ENCODE measurements around the gene SLC35F3. TPM values are rescaled to one million over a fixed set of nuclear protein-coding genes. Genes with fewer than 3 reads are reported as not detected.

SLC35F3 gene
- total and polyA plus RNA-seq, 9 donors, result 0.21 to 0.64 (median 0.31) TPM

DNA sequence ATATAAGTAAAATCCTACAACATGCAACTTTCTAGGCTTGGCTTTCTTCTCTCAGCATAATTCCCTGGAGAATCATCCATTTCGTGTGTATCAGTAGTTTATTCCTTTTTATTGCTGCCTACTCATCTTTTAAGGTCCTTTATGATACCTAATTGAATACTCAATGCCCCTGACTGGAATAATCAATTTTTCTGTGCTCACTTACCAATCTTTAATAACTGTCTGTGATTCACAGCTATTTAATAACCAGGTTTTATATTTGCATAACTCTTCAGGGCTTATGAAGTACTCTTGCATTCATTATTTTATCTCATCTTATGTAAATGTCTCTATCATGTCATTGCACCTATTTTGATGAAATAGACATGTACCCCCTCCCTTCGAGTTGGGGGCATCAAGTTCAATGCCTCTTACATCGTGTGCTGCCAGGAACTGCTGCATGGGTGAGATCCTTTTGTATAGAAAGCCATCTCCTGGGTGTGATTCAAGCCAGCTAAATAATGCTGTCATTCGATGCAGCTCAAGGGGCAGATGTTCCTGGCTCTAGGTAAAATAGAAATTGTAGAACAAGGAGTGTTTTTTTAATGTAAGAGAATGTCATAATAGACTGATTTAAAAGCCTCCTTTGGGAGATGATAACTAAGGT lies 222.7 kb downstream of the SLC35F3 start:
- no peak for DNase-seq
- Histone ChIP-seq H3K9me3 (replicated peaks; ENCODE audit: control insufficient read depth, low read depth, low read length) (peaks cover 3% of the 10 kb centered on the region), H3K4me3 (ENCODE audit: low read length) (no peak overlapping the region), H3K4me1 (ENCODE audit: control insufficient read depth, insufficient read depth, low read length) (no peaks in the 10 kb centered on the region), H3K27ac (ENCODE audit: low read length) (no peak overlapping the region), H3K27me3 (ENCODE audit: control insufficient read depth, insufficient read depth, low read length) (peaks cover 3% of the 10 kb centered on the region), H3K36me3 (ENCODE audit: control insufficient read depth, insufficient read depth, low read length) (no peaks in the 10 kb centered on the region)
- WGBS (ENCODE audit: insufficient coverage), result 37% methylated on average over 2 of the region's 4 CpGs

DNA sequence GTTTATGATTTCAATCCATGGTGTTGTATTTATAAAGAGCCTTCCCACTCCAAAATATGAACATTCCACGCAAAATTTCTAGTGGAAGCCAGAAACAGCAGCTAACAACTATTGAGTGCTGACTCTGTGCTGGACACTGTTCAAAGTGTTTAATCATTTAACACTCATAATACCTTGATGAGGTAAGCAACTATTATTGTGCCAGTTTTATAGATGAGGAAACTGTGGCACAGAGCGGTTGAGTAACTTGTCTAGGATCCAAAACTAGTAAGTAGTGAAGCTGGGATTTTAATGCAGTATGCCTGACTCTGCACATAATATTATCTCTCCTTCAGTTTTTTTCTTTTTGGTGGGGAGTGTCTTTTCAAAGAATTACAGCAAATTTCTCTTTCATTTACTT lies 228.3 kb downstream of the SLC35F3 start:
- no peak for DNase-seq
- H3K9me3 ChIP-seq (replicated peaks; ENCODE audit: control insufficient read depth, low read depth, low read length), result no peaks in the 10 kb centered on the region
- no peaks in the 10 kb centered on the region for H3K4me1 ChIP-seq (ENCODE audit: control insufficient read depth, insufficient read depth, low read length)
- H3K36me3 ChIP-seq (ENCODE audit: control insufficient read depth, insufficient read depth, low read length), result no peaks in the 10 kb centered on the region
- WGBS (ENCODE audit: insufficient coverage), result no CpG with 5 or more reads among the region's 2 CpGs
- H3K27me3 ChIP-seq (ENCODE audit: control insufficient read depth, insufficient read depth, low read length), result no peaks in the 10 kb centered on the region
- no peak overlapping the region for H3K4me3 ChIP-seq (ENCODE audit: low read length)
- H3K27ac ChIP-seq (ENCODE audit: low read length), result no peak overlapping the region

DNA sequence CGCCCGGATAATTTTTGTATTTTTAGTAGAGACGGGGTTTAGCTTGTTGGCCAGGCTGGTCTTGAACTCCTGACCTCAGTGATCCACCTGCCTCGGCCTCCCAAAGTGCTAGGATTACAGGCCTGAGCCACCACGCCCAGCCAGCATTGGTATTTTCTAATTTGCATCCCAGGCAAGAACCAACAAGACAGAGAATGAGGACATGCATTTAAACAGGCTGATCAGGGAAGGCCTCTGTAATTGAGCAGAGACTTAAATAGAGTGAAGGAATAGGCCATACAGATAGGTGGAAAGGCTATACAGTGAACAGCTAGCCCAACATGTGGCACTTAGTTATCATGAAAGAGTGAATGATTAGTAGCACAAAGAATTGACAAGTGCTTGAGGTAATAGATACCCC lies 230.4 kb downstream of the SLC35F3 start:
- Histone ChIP-seq H3K4me1 (ENCODE audit: control insufficient read depth, insufficient read depth, low read length) (no peaks in the 10 kb centered on the region), H3K27me3 (ENCODE audit: control insufficient read depth, insufficient read depth, low read length) (no peaks in the 10 kb centered on the region), H3K27ac (ENCODE audit: low read length) (no peak overlapping the region), H3K4me3 (ENCODE audit: low read length) (no peak overlapping the region), H3K9me3 (replicated peaks; ENCODE audit: control insufficient read depth, low read depth, low read length) (no peaks in the 10 kb centered on the region), H3K36me3 (ENCODE audit: control insufficient read depth, insufficient read depth, low read length) (no peaks in the 10 kb centered on the region)
- 92% methylated on average over 3 of the region's 5 CpGs for WGBS (ENCODE audit: insufficient coverage)
- DNase-seq, result no peak

DNA sequence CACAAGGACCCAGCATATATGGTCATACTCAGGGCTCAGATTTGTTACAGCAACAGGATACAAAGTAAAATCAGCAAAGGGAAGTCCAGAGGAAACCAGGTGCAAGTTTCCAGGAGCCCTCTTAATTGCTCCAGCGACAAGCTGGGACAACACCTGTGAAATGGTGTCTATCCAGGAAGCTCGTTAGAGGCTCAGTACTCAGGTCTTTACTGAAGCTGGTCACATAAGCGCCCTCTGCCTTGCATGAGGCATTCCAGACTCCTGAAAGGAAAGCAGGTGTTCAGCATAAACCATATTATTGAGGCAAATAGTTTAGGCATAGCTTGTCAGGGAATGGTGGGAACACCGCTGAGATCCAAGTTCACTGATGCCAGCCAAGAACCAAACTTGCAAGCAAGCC lies 231.0 kb downstream of the SLC35F3 start:
- H3K4me3 ChIP-seq (ENCODE audit: low read length), result no peak overlapping the region
- H3K27ac ChIP-seq (ENCODE audit: low read length), result no peak overlapping the region
- no peak for DNase-seq
- H3K9me3 ChIP-seq (replicated peaks; ENCODE audit: control insufficient read depth, low read depth, low read length), result no peaks in the 10 kb centered on the region
- H3K4me1 ChIP-seq (ENCODE audit: control insufficient read depth, insufficient read depth, low read length), result no peaks in the 10 kb centered on the region
- no peaks in the 10 kb centered on the region for H3K27me3 ChIP-seq (ENCODE audit: control insufficient read depth, insufficient read depth, low read length)
- H3K36me3 ChIP-seq (ENCODE audit: control insufficient read depth, insufficient read depth, low read length), result no peaks in the 10 kb centered on the region
- 45% methylated on average over 4 of the region's 4 CpGs for WGBS (ENCODE audit: insufficient coverage)

DNA sequence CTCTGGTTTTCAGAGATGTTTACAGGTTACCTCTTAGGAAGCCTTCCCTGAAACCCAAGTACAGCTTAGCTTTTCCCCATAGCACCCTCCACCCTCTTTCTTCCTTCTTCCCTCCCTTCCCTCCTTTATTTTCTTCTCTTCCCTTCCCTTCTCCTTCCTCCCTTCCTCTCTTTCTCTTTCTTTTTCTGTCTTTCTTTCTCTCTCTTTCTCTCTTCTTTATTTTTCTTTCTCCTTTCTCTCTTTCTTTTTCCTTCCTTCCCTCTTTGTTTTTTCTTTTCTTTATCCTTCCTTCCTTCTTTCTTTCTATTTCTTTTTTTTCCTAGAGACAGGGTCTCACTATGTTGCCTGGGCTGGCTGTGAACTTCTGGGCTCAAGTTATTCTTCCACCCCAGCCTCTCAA lies 231.6 kb downstream of the SLC35F3 start:
- Histone ChIP-seq H3K27me3 (ENCODE audit: control insufficient read depth, insufficient read depth, low read length) (no peaks in the 10 kb centered on the region), H3K9me3 (replicated peaks; ENCODE audit: control insufficient read depth, low read depth, low read length) (no peaks in the 10 kb centered on the region), H3K4me3 (ENCODE audit: low read length) (no peak overlapping the region), H3K27ac (ENCODE audit: low read length) (no peak overlapping the region), H3K4me1 (ENCODE audit: control insufficient read depth, insufficient read depth, low read length) (no peaks in the 10 kb centered on the region), H3K36me3 (ENCODE audit: control insufficient read depth, insufficient read depth, low read length) (no peaks in the 10 kb centered on the region)
- DNase-seq, result no peak

DNA sequence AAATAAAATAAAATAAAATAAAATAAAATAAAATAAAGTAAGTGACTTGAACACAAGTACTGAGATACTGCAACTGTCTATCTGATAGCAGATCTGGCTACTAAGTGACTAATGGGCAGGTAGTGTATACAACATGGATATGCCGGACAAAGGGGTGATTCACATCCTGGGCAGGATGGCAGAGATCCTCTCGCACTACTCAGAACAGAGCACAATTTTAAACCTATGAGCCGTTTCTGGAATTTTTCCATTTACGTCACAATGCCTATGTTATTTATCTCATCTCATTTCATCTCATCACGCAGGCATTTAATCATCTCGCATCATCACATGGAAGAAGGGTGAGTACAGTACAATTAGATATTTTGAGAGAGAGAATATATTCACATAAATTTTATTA lies 235.5 kb downstream of the SLC35F3 start:
- no CpG with 5 or more reads among the region's 6 CpGs for WGBS (ENCODE audit: insufficient coverage)

DNA sequence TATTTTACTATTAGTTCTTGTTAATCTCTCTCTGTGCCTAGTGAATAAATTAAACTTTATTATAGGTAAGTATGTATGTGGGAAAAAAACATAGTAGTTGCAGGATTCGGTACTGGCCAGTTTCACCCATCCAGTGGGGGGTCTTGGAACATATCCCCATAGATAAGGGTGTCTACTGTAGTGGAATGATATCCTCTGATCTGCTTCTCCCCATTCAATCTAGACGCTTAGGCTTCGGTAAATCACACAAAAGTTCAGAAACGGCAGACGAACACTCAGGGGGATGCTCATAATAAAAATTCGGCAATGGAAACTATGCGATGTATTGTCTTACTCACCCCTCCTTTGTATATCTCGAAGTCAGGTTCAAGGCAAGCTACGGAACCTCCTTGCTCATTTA lies 235.9 kb downstream of the SLC35F3 start:
- WGBS (ENCODE audit: insufficient coverage), result 91% methylated on average over 8 of the region's 9 CpGs

More for the DNA sequence above, 235.5 kb downstream of the SLC35F3 start:
- H3K27me3 ChIP-seq (ENCODE audit: control insufficient read depth, insufficient read depth, low read length), result no peaks in the 10 kb centered on the region
- H3K4me3 ChIP-seq (ENCODE audit: low read length), result no peak overlapping the region
- no peaks in the 10 kb centered on the region for H3K36me3 ChIP-seq (ENCODE audit: control insufficient read depth, insufficient read depth, low read length)
- no peak overlapping the region for H3K27ac ChIP-seq (ENCODE audit: low read length)
- no peaks in the 10 kb centered on the region for H3K4me1 ChIP-seq (ENCODE audit: control insufficient read depth, insufficient read depth, low read length)
- no peak for DNase-seq
- no peaks in the 10 kb centered on the region for H3K9me3 ChIP-seq (replicated peaks; ENCODE audit: control insufficient read depth, low read depth, low read length)

DNA sequence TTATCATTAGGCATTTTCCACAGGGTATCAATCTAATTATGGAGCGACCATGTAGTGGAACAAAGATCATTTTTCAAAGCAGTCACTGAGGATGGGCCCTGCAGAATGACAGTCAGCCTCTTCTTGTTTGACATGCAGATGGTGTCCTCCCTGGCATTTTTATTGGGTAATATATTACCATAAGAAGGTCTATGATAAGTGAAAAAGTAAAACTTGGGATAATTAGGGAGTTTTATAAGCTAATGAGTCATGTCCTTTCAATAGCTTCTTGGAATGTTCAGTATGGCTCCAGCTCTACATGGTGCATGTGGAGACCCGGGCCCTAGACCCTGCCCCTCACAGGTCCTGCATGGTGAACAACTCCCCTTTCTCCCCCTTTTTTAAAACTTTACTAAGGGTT lies 236.5 kb downstream of the SLC35F3 start:
- WGBS (ENCODE audit: insufficient coverage), result no CpG with 5 or more reads among the region's 2 CpGs

More for the DNA sequence above, 235.9 kb downstream of the SLC35F3 start:
- Histone ChIP-seq H3K9me3 (replicated peaks; ENCODE audit: control insufficient read depth, low read depth, low read length) (no peaks in the 10 kb centered on the region), H3K4me1 (ENCODE audit: control insufficient read depth, insufficient read depth, low read length) (no peaks in the 10 kb centered on the region), H3K4me3 (ENCODE audit: low read length) (no peak overlapping the region), H3K27me3 (ENCODE audit: control insufficient read depth, insufficient read depth, low read length) (no peaks in the 10 kb centered on the region), H3K27ac (ENCODE audit: low read length) (no peak overlapping the region), H3K36me3 (ENCODE audit: control insufficient read depth, insufficient read depth, low read length) (no peaks in the 10 kb centered on the region)
- no peak for DNase-seq

DNA sequence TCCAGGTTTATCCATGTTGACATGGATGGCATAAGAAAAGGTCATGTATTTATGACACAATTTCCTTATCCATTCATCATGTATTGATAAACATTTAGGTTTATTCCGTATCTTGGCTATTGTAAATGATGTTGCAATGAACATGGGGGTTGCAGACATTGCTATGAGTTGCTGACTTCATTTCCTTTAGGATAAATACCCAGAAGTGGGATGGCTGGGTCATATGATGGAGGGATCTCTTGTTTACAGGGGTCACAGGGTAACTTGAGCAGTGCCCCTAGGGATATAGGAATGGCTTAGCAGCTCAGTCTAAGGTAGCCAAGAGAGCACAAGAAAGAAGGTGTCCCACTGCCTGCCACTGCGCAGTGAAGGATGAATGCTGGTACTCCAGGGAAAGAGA lies 239.2 kb downstream of the SLC35F3 start:
- Histone ChIP-seq H3K27ac (ENCODE audit: low read length) (no peak overlapping the region), H3K4me3 (ENCODE audit: low read length) (no peak overlapping the region), H3K9me3 (replicated peaks; ENCODE audit: control insufficient read depth, low read depth, low read length) (no peaks in the 10 kb centered on the region), H3K4me1 (ENCODE audit: control insufficient read depth, insufficient read depth, low read length) (no peaks in the 10 kb centered on the region), H3K36me3 (ENCODE audit: control insufficient read depth, insufficient read depth, low read length) (no peaks in the 10 kb centered on the region), H3K27me3 (ENCODE audit: control insufficient read depth, insufficient read depth, low read length) (no peaks in the 10 kb centered on the region)
- DNase-seq, result no peak
- WGBS (ENCODE audit: insufficient coverage), result 80% methylated on average over 1 of the region's 2 CpGs

More for the DNA sequence above, 236.5 kb downstream of the SLC35F3 start:
- DNase-seq, result no peak
- Histone ChIP-seq H3K4me3 (ENCODE audit: low read length) (no peak overlapping the region), H3K27me3 (ENCODE audit: control insufficient read depth, insufficient read depth, low read length) (no peaks in the 10 kb centered on the region), H3K27ac (ENCODE audit: low read length) (no peak overlapping the region), H3K9me3 (replicated peaks; ENCODE audit: control insufficient read depth, low read depth, low read length) (no peaks in the 10 kb centered on the region), H3K36me3 (ENCODE audit: control insufficient read depth, insufficient read depth, low read length) (no peaks in the 10 kb centered on the region), H3K4me1 (ENCODE audit: control insufficient read depth, insufficient read depth, low read length) (no peaks in the 10 kb centered on the region)

DNA sequence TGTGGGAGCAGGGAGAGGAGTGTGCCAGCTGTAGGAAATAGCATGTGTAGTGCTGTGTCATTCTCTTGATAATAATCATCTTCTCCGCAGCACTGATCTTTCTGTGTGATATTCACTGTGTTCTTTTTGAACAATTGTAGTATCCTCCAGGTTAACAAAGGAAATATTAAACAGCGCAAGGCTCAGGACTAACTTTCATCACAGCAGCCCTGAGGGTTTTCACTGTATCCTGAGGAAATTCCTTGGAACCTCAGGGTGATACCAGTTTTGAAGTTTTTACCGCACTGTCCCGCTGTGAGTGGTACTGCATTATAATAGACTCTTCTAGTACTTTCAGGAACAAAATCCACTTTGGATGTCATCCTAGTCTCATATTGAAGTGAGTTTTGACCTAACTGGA lies 240.4 kb downstream of the SLC35F3 start:
- no peaks in the 10 kb centered on the region for H3K9me3 ChIP-seq (replicated peaks; ENCODE audit: control insufficient read depth, low read depth, low read length)
- H3K36me3 ChIP-seq (ENCODE audit: control insufficient read depth, insufficient read depth, low read length), result no peaks in the 10 kb centered on the region
- H3K27me3 ChIP-seq (ENCODE audit: control insufficient read depth, insufficient read depth, low read length), result no peaks in the 10 kb centered on the region
- H3K4me3 ChIP-seq (ENCODE audit: low read length), result no peak overlapping the region
- 60% methylated on average over 1 of the region's 4 CpGs for WGBS (ENCODE audit: insufficient coverage)
- H3K27ac ChIP-seq (ENCODE audit: low read length), result no peak overlapping the region
- DNase-seq, result no peak
- no peaks in the 10 kb centered on the region for H3K4me1 ChIP-seq (ENCODE audit: control insufficient read depth, insufficient read depth, low read length)

DNA sequence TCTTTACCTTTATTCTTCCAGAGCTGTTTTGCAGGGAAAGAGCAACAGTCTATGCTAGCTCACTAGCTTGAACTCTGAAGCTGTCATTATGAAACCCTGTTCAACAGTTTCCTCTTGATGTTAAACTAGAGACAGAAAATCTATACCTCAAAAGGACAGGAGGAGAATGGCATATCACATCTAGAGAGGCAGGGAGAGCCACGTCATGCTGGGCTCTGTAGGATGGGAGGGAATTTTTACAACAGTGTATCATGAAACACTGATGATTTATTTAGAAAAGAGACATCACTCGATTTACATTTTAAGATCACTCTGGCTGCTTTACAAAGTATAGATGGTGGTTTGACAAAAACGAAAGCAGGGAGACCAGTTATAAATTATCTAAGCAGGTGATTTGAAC lies 243.9 kb downstream of the SLC35F3 start:
- Histone ChIP-seq H3K36me3 (ENCODE audit: control insufficient read depth, insufficient read depth, low read length) (no peaks in the 10 kb centered on the region), H3K4me1 (ENCODE audit: control insufficient read depth, insufficient read depth, low read length) (no peaks in the 10 kb centered on the region), H3K9me3 (replicated peaks; ENCODE audit: control insufficient read depth, low read depth, low read length) (no peaks in the 10 kb centered on the region), H3K27me3 (ENCODE audit: control insufficient read depth, insufficient read depth, low read length) (no peaks in the 10 kb centered on the region), H3K27ac (ENCODE audit: low read length) (no peak overlapping the region), H3K4me3 (ENCODE audit: low read length) (no peak overlapping the region)
- 71% methylated on average over 1 of the region's 3 CpGs for WGBS (ENCODE audit: insufficient coverage)
- DNase-seq, result no peak

Measured in muscle of leg (tissue), 11 donors.